Measurements from ENCODE around the gene NAMPT.

GRCh38 chr7:106234425-106234824, 50.4 kb downstream of the NAMPT start:
- TF ChIP-seq CTCF (conservative IDR thresholded peaks at IDR 0.05; ENCODE audit: low read length) (no peak), EZH2phosphoT487 (IDR thresholded peaks at IDR 0.05; ENCODE audit: borderline replicate concordance) (no peak)
